CD4-positive, alpha-beta T cell treated with Interleukin-17A for 1 hour (primary cell): Measurements from ENCODE around the gene DLGAP1.
"Not testable (repeated sequence)": the region's sequence is repeated elsewhere in the genome, so short reads cannot be mapped to it uniquely, and the experiment has no call there.

Source experiments
- DNase-seq: peaks from one replicate; pipeline ENCODE4 v3.0.0-alpha.2; 2020

Gene DLGAP1

DNA sequence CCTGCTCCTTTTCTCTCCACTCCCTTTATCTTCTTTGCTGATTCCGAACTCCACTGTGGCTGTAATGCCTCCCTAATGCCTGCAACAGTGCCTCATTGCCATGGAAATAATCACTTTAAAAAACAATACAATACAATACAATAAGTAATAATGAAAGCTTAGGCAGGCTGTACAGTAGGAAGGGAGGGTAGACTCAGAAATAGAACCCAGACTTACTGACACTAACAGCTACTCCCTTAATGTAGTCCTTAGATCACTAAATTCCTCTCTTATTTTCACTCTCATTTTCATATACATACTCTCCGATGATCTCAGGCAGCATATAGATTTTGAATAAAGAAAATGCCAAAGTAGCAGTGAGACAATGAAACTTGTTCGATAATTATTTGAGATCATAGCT lies 70.2 kb downstream of the DLGAP1 start:
- DNase-seq: no peak

DNA sequence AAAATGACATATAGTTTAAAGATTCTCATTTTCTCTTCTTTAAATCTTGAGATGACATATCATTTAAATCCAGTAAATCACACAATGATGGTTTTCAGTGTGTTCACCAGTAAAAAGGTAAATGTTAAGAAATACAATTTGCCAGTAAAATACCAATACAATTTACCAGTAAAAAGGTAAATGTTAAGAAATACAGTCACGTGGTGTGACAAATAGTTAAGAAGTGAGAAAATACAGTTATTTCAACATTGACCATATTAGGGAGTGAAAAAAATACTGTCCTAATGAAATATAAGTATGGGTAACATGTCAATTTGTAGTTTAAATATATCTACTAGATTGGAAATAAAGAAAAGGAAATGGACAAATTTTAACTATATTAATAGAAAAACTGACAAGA lies 80.5 kb downstream of the DLGAP1 start:
- no peak for DNase-seq

DNA sequence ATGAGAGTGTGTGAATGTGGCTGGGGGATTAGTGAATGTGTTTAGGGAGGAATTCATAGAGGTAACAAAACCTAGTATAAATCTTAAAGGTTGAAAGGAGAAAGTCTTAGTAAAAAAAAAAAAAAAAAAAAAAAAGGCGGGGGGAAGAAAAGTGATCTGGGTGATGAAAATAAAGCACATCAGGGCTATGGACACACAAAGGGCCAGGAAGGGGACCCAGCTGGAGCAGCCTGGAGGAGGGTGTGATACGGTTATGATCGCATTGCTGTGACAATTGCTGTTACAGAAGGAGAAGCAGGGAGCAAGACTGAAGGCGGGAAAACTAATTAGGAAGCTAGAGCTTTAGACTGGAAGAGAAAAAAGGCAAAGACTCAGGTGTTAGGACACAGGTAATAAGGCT lies 85.4 kb downstream of the DLGAP1 start:
- no peak for DNase-seq

DNA sequence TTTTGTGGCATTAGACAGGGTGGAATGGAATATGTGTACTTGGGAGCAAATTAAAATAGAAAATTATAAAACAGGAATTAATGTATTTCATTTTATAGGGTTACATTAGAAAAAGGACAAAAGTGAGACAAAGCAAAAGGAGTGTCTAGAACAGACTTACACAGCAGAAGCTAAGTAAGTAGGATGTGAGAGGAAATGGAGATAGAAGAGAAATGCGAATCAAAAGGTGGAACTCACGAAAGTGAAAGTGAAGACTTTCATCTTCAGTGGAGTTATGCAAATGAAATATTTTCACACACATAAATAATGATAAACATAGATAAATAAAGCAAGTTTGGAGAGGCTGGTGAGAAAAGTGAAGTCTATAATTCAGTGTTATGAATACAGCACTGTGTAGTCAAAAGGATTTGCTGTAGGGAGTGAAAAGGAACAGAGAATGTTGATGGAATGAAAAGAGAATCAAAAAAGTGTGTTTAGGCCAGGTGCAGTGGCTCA lies 94.8 kb downstream of the DLGAP1 start:
- DNase-seq: no peak

DNA sequence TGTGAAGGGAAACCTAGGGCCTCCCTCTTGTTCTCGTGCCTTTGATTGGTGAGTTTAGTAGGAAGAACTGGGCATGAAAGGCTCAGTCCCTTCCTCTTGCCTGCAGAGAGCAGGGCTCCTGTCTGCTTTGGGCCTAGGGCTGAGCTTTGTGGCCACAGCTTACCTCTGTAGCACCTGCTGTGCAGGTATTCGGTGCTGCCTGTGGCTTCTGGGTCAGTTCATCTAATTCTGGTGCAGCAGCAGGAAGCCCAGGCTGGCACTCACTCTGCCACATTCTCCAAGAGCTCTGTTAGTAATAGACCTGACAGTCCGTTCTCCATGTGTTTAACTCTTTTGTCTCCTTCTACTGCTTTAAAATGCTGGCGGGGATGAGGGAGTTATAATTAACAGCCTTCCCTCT lies 96.5 kb downstream of the DLGAP1 start:
- DNase-seq: no peak

DNA sequence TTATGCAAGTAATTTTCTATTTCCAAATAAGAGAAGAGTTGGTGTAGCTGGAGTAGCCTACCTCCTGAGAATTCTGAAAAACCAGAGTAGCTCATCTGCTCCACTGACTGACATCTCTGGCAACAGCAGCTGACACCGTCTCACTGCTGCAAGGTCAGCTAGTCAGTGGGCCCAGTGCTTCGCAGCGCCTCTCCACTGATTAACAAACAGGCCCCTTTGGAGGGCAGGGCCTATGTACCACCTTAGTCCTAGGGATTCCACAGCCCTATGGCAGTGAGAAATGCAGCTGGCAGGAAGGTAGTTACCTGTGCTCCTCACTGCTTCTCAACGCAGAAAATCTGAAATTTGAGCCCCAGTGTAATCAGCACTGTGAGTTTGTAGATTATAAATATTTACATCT lies 97.5 kb downstream of the DLGAP1 start:
- no peak for DNase-seq

DNA sequence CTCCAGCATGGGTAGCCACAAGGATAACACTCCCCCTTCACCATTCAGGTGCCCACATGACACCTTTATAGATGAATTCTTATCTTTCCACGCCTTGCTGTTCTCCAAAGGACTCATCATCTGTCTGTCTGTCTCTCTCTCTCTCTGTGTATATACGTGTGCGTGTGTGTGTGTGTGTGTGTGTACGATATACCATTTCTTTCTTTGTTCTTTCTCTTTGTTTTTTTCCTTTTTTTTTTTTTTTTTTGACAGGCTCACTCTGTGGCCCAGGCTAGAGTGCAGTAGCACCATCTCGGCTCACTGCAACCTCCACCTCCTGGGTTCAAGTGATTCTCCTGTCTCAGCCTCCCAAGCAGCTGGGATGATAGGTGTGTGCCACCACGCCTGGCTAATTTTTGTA lies 98.2 kb downstream of the DLGAP1 start:
- DNase-seq: no peak

DNA sequence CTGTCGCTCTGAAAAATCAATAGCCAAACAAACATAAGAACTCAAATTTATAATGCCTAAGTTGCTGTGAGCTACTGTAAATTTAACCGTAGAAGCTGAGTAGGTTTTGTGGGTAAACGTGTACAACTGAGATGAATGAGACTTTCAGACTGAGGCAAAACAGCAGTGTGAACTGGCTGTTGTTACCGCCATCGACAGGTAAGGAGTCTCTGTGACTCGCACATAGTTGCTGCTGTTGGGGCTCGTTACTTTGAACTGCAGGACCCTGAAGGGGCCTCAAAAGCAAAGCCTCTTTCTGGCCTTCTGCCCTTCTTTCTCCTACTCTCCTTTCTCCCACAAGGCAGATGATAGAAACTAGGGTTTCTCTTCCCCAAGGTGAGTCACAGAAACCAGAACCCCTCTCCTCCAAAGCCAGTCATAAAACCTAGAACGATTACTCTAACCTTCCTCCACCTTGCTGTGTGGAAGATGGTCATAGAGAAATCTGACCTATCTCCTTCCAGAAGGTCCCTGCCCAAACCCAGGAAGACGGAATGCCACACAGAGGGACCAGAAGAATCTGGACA lies 101.2 kb downstream of the DLGAP1 start:
- no peak for DNase-seq

DNA sequence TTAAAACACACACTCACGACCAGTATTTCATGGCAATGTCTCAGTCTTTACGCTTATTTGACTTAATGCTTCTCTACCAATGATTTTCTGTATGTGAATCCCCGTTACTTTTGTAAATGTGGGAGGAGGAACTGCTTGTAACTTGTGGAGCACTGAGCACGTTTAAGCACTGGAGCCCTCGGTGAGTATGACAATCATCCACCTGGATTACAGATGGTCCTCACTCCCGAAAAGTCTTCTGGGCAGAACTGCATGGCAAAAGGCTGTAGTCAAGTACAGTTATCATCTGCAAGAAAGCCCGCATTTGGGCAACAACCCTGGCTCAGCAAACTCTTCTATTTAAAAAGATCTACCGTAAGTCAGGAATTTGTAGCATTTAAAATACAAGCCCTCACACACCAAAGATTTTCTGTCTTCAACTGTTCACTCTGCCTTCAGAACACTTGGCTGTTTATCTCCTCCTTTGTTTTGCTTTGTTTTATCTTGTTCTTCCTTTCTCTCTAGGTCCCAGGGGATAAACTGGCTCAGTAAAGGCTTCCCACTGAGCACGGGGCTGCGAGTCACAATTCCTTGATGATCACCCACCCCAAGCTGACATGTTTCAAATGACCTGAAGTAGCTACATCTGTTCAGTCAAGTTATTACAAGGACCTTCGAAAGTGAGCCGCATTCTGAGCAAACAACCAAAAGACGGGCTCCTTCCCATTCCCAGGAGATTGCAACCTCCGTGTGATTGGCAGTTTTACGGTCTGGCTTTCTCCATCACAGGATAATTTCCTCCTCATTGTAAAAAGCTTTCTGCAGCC lies 102.2 kb downstream of the DLGAP1 start:
- DNase-seq: no peak

DNA sequence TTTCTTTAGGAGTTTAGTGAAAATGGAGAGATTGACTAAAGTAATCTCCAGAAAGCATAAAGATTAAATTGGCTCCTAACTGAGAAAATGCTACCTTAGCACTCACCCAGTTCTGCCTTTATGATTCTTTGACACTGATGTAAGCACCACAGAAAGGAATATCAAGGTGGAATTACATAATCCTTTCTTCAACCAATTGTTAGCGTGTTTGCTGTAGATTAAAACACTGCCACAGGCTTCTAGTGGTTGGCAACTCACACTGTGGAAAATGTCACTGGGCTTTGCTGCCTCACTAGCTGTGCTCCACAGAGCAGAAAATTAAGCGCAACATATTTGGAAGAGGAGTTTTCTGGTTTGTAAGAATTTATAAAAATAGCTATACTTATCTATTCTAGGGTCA lies 104.1 kb downstream of the DLGAP1 start:
- DNase-seq: no peak

DNA sequence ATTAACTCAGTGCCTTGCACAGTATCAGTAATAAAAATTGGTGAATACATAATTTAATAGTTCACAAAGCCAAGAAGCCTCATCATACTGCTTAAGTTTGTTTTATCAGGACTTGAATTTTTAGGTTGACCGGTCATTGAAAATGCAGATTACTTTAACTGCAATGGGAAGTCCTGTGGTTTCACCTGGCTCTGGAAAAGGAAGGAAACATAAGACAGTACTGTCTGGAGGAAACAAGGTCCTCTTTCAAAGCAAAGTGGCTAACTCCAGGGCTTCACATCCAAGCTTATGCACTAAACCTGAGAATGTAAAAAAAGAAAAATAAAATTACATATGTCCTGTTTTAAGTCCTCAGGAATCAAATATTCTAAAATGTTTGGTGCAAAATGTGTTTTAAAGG lies 119.7 kb downstream of the DLGAP1 start:
- no peak for DNase-seq

DNA sequence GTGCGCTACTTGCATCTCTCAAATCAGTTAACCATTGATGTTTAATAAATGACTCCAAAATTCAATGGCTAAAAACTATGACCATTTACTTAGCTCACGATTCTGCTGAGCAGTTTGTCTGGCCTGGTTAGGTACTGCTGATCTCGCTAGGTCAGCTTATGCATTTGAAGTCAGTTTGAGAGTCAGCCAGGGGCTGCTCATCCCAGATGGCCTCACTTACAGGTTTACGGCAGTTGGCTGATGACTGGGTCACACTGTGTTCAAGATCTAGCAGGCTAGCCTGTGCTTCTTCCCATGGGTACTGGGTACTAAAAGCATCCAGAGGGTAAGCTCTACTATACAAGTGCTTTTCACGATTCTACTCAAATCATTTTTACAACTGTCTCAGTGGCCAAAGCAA lies 122.1 kb downstream of the DLGAP1 start:
- DNase-seq: no peak

DNA sequence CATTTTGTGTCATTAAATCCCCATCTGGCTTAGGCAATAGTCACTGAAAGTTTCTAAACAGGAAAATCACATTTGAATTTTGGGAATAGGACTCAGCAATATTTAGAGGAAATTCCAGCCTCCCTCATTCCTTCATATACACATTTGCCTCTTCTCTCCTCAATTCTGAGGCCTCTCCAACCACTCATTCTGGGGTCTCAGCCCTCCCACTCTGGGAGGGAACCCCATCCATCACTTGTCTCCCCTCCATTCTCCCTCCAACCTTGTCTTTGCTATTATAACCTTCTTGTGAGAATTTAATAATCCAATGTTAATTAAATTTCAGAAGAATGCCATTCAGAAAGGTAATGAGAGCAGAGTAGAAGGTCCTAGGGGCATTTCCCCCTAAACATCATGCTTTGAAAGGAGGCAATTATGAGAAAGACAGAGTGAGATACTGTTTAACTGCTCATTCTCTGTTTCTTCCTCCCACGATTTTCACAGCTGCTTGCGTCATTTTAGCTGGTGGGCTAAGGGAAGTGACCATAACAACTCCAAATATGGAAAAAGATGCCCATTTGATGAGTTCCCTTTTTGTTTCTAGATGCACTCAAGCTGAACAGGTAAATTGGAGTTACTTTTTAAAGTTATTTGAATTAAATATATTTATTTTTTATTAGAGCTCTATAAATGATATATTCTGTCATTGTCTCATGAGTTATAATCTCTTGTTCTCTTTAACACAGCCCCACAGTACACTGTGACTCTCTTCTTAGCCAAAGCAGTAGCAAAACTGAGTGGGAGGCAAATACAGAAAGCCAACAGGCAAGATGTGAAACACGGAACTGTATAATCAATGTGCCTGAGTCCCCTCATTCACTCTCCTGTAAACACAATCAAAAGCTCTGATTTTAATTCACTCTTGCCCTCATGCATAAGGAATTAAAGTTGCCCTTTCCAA lies 135.1 kb downstream of the DLGAP1 start:
- no peak for DNase-seq

DNA sequence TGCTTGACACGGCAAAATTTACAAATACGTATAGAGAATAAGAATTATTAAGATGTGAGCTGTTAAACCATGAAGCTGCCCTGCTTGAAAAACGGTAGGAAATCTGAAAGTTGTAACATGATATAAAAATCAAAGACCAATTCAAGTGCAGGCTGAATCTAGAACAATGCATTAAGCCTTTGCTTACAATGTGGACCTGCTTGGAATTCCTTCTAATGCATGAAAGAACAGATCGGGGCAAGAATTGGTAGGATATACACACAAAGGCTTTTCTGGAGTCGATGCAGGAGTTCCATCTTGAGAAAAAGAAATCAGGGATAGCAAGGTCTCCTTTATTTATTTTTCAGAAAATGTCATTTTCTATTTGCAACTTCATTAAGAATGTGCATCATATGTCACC lies 136.8 kb downstream of the DLGAP1 start:
- no peak for DNase-seq

DNA sequence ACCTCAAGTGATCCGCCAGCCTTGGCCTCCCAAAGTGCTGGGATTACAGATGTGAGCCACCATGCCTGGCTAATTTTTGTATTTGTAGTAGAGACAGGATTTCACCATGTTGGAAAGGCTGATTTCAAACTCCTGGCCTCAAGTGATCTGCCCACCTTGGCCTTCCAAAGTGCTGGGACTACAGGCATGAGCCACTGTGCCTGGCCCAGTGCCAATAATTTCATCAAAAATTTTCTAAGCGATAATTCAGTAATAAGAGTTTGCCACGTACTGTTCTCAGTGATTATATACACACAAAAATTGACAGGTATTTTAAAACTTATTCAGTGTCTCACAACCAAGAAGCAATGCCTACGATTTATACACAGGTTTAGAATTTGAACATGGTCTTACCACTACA lies 143.2 kb downstream of the DLGAP1 start:
- not testable (repeated sequence) for DNase-seq

DNA sequence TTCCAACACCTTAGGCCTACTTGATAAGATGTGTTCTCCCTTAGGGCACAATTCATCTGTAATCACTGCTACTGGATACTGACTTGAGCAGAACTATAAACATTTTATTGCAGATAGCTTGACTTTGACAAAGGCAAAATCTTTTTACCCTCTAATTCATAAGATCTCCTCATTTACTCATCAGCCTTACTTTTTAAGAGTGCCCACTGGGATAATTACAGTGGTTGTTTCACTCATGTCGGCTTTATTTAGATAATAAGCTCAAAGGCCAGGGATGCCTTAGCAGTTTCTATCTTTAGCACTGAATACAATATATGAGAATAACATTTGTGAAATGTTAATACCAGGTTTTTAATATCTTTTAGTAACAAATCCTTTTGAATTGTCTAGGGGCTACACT lies 144.0 kb downstream of the DLGAP1 start:
- no peak for DNase-seq

DNA sequence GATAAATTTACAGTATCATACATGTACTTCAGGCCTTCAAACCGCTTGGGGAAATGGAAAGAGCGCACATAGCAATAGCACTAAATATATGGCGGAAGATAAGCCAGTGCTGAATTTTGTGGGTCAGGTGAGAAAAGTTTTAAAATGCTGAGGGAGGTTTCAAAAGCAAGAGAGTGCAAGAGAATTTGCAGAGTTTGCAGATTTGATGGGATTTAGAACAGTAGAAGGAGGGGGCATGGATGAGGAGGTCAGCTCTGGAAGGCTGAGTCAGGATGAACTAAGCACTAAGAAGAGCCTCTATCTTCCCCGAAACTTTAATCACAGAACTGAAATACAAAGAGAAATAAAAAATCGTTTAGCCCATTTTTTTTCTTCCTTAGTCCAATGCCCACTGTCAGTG lies 145.9 kb downstream of the DLGAP1 start:
- DNase-seq: no peak

DNA sequence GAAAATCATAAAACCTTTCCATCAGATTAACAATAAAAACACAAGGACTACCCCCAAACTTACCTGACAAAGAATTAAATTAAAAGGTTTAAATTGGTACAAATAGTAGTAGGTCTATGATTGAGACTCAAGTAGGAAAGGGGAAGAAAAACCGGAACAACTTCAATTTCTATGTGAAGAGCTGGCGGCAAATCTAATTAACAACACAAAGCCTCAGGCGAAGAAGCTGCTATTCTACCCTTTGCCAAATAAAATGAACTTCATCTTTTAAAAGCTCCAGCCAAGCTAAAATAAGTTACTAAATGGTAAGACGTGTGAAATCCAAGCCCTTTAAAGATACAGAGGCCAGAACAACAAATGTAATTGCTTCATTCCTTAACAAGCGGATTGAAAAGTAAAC lies 146.5 kb downstream of the DLGAP1 start:
- no peak for DNase-seq

DNA sequence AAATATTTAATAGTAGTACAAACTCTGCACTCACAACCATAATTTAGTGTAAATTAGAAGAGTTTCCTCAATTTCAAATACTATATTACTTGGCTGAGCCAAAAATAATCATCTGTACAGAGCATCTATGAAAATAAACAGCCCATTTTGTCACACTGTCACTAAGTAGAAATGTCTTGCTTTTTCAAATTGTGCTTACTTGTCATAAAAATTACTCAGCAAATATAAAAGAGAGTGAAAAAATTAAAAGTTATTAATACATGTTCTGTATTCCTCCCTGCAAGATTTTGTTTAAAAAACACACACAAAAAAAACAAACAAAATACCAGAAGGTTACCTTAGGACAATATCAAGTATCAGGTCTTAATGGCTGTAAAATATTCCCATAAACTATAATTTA lies 155.7 kb downstream of the DLGAP1 start:
- no peak for DNase-seq

DNA sequence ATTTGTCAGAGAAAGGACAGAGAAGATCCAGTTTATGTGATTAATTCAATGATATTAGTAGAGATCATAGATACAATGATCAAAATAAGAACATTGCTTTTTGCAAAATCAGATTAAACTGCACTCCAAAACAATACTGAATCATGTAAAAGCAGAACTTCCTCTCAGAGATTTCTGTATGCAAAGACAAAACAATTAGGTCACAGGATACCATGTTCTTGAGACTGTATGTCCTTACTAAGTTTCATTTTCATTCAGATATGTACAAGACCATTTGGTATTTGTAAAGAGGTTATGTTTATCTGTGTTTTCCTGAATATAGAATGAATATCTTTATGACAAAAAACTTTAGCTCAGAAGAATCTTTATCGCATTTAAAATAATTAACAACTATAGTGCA lies 161.8 kb downstream of the DLGAP1 start:
- DNase-seq: no peak

DNA sequence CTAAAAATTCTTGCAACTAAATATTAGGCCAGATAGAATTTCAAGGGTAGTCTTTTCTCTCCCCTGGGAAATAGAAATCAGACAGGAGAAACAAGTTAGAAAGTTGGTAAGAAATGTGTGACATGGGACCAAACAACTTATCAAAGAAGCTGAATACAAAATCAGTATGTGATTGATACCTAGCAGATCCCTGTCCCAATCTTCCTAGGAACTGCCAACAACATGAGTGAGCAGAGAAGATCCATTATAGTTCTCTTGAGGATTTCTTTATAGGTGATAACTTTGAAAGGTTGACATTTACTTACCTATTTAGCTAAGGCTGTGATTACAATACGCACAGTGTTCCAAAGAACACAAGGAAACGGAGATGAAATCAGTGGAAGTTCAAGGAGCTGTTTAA lies 162.4 kb downstream of the DLGAP1 start:
- DNase-seq: no peak

DNA sequence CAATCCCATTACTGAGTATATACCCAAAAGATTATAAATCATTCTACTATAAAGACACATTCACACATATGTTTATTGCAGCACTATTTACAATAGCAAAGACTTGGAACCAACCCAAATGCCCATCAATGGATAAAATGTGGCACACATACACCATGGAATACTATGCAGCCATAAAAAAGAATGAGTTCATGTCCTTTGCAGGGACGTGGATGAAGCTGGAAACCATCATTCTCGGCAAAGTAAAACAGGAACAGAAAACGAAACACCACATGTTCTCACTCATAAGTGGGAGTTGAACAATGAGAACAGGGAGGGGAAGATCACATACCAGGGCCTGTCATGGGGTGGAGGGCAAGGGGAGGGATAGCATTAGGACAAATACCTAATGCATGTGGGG lies 167.8 kb downstream of the DLGAP1 start:
- DNase-seq: not testable (repeated sequence)

DNA sequence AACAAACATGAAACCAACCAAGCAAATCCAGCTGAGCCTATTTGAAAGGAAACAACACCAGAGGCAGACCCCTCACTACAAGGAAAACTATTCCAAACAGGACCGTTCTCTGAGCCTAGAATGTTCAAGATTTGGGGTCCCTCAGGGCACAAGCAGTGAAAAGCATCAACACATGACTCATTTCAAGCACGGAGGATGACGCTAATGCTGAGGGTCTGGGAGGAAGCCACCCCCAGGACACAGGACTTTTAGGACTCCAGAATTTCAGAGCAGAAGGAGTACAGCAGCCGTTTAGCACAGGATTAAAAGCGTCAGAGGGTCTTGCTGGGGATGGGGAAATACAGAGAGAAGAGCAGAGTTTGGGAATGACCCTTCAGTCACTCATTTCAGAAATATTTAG lies 168.9 kb downstream of the DLGAP1 start:
- DNase-seq: no peak

DNA sequence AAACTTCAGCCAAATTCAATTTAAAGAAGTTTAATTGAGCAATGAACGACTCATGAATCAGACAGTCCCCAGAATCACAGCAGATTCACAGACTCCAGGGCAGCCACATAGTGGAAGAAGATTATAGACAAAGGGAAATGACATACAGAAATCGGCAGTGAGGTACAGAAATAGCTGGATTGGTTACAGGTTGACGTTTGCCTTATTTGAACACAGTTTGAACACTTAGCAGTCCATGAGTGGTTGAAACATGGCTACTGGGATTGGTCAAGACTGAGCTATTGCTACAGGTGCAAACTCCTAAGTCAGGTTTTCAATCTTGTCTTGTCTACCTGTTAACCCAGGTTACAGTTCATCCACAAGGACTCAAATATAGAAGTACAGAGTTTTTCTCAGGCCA lies 169.6 kb downstream of the DLGAP1 start:
- no peak for DNase-seq
